ENCODE results near the gene PIK3CB.

Gene PIK3CB

DNA sequence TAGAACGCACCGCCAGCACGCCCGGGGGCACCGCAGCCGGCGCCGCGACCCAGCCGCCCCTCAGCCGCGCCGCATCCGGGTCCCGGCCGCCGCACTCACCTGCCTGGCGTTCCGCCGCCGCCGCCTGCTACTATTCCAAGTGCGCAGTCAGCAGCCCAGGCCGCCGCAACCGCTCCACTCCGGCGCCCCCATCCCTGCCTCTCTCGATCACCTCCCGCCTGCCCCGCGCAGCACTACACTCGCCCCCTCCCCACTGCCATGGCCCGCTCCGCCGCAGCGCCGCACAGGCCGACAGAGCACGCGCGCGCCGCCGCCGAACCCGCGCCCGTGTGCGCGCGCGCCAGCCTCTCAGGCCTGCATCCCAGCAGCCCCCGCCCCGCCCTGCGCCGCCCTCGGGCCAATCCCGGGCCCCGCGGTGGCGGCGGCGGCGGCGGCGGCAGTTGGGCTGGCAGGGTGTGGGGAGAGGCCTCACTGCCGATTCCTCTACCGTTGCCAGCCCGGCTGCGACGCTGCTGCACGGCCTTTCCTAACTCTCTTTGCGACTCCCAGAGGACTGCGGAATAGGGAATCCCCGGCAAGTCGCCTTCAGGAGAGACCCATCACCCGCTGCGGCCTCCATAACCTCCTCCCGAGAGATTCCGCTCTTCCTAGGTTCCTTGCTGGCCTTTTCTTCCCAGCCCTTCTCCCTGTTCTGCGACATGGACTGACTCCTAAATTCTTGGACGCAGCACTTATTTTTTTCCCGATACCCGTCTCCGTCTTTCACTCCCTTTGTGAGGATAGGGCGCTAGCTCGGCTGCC lies at the start of gene PIK3CB:
Gene PIK3CB, minus strand, starts transcription at position 333 of the 801 bp plus-strand sequence. CDS start 75,585 bp downstream, outside the sequence.
- peaks cover 22% of the 10 kb centered on the region for H3K4me1 Mint-ChIP-seq (ENCODE audit: low read depth)
- peak within 1 kb of the TSS; percentile 98 for H3K27ac Mint-ChIP-seq
- H3K4me3 Mint-ChIP-seq, result peak within 1 kb of the TSS; percentile 94
- H3K9me3 Mint-ChIP-seq, result no peaks in the 10 kb centered on the region
- H3K36me3 Mint-ChIP-seq (ENCODE audit: low read depth), result peaks cover 15% of the 10 kb centered on the region
- no peaks in the 10 kb centered on the region for H3K27me3 Mint-ChIP-seq

DNA sequence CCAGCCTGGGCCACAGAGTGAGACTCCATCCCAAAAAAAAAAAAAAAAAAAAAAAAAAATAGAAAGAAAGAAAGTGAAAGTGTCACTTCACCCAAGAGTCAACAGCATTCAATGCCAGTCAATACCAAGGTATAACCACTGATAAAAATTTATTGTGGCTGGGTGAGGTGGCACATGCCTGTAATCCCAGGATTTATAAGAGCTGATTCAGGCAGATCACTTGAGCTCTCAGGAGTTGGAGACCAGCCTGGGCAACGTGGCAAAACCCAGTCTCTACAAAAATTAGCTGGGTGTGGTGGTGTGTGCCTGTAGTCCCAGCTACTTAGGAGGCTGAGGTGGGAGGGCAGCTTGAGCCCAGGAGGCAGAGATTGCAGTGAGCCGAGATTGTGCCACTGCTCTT lies 46.5 kb upstream of the PIK3CB start:
- no peak overlapping the region for H3K4me3 Mint-ChIP-seq
- H3K4me1 Mint-ChIP-seq (ENCODE audit: low read depth), result peaks cover under 1% of the 10 kb centered on the region
- H3K36me3 Mint-ChIP-seq (ENCODE audit: low read depth), result peaks cover under 1% of the 10 kb centered on the region
- H3K9me3 Mint-ChIP-seq, result peaks cover 2% of the 10 kb centered on the region
- no peak overlapping the region for H3K27ac Mint-ChIP-seq
- H3K27me3 Mint-ChIP-seq, result no peaks in the 10 kb centered on the region

DNA sequence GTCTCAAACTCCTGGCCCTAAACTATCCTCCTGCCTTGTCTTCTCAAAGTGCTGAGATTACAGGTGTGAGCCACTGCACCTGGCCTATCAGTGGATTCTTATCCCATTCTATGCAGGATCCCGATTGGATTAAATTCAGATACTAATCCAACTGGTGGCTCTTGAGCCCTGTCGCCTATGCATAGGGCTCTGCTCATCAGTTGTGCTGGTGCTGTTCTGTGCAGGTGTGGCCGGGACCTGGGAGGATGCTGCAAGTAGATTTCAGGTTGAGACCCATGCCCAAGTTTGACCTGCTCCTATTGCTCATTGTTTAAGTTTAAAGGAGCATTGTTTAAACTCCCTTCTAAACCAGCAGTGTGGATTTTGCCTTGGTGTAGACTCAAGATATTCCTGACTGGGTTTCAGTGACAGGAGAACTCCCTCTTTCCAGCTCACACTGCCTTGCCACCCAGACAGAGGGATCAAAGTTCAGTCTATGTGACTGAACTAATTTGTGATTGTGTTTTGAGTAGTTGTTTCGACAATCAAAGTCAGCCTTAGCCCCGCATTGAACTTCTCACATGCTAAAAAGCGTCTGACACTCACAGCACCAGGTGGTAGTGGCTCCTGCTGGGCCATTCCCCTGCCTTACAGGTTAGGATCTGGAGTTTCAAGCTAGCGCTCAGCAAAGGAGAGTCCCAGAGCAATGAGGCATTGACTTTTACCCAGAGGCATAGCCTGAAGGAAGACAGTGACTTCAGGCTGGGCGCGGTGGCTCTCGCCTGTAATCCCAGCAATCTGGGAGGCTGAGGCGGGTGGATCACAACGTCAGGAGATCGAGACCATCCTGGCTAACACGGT lies 45.0 kb upstream of the PIK3CB start:
- H3K27me3 Mint-ChIP-seq, result no peaks in the 10 kb centered on the region
- H3K4me1 Mint-ChIP-seq (ENCODE audit: low read depth), result peaks cover 9% of the 10 kb centered on the region
- peaks cover 7% of the 10 kb centered on the region for H3K36me3 Mint-ChIP-seq (ENCODE audit: low read depth)
- H3K9me3 Mint-ChIP-seq, result peaks cover 11% of the 10 kb centered on the region
- no peak overlapping the region for H3K27ac Mint-ChIP-seq
- H3K4me3 Mint-ChIP-seq, result no peak overlapping the region

DNA sequence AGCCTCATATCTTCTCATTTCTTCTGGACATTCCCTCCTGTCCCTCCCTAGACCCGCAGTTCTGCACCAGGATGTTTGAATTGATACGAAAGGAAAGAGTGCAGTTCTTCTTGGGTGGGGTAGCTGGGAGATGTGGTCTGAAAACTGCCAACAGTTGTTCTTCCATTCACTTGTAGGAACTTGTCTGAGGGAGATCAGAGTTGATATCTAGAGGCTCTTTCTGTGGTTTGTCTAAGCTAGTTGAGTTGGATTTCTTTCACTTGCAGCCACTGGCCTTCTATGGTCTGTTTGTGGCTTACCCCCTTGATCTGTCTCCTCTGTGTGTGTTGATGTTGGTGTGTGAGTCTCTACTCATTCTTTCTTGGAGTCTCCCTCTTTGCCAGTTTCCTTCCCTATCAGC lies 42.5 kb upstream of the PIK3CB start:
- H3K9me3 Mint-ChIP-seq, result peaks cover 11% of the 10 kb centered on the region
- no peak overlapping the region for H3K27ac Mint-ChIP-seq
- H3K4me1 Mint-ChIP-seq (ENCODE audit: low read depth), result peaks cover 9% of the 10 kb centered on the region
- no peak overlapping the region for H3K4me3 Mint-ChIP-seq
- peaks cover 7% of the 10 kb centered on the region for H3K36me3 Mint-ChIP-seq (ENCODE audit: low read depth)
- H3K27me3 Mint-ChIP-seq, result no peaks in the 10 kb centered on the region

DNA sequence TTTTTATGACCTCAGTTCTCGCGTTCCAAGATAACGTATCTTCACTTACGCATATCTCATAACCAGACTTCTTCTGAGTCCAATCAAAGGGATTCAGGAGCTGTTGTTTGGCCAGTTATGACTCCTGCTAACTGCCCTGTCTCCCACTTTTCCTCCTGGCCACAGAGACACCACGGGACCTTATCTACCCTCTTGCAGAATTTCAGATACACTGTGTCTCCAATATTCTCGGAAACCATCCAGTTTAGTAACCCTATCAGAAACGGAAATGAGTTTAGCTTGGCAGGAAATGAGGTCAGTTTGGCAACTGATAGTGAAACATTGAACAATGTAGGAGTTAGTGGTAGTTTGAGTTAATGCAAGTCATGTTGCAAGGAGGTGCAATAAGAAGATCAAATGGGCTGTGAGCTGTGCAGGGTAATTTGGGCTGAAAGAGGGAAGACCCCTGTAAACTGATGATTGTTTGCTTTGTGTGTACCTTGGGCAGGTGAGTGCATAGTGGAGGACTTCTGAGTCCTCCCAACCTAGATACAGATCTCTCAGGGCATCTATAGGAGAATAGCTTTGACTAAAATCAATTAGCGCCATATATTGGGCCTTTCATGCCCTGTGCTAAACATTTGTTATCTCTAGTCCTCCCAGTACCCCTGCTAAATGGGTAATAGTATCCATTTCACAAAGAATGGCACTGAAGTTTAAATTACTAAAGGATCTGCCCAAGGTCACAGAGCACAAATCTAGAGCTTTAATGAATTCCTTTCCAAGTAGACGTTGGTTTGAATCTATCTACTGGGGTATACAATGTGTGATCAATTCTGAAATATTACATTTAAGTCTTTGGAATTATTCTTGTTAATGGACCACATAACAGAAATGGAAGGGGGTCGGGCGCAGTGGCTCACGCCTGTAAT lies 41.3 kb upstream of the PIK3CB start:
- peak overlapping the region; percentile 13 for H3K27ac Mint-ChIP-seq
- peaks cover 11% of the 10 kb centered on the region for H3K9me3 Mint-ChIP-seq
- H3K4me1 Mint-ChIP-seq (ENCODE audit: low read depth), result peaks cover 9% of the 10 kb centered on the region
- no peak overlapping the region for H3K4me3 Mint-ChIP-seq
- no peaks in the 10 kb centered on the region for H3K27me3 Mint-ChIP-seq
- peaks cover 7% of the 10 kb centered on the region for H3K36me3 Mint-ChIP-seq (ENCODE audit: low read depth)

DNA sequence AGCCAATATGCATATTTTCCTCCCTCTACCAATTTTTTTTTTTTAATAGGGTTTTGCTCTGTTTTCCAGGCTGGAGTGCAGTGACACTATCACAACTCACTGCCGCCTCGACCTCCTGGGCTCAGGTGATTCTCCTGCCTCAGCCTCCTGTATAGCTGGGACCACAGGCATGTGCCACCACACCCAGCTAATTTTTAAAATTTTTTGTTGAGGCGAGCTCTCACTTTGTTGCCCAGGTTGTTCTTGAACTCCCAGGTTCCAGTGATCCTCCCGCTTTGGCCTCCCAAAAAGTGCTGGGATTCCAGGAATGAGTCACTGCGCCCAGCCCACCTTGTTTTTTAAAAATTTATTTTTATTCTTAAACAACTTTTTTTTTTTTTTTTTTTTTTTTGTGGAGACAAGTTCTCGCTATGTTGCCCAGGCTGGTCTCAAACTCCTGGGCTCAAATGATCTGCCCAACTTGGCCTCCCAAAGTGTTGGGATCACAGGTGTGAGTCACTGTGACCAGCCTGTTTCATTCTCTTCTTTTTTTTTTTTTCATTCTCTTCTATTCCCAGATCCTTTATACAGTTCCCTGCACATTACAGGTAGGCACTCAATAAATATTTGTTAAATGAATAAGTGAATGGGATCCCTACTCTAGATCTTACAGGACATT lies 40.5 kb upstream of the PIK3CB start:
- Mint-ChIP-seq H3K27ac (no peak overlapping the region), H3K4me1 (ENCODE audit: low read depth) (peaks cover 9% of the 10 kb centered on the region), H3K4me3 (no peak overlapping the region), H3K27me3 (no peaks in the 10 kb centered on the region), H3K36me3 (ENCODE audit: low read depth) (peaks cover 7% of the 10 kb centered on the region), H3K9me3 (peaks cover 11% of the 10 kb centered on the region)

DNA sequence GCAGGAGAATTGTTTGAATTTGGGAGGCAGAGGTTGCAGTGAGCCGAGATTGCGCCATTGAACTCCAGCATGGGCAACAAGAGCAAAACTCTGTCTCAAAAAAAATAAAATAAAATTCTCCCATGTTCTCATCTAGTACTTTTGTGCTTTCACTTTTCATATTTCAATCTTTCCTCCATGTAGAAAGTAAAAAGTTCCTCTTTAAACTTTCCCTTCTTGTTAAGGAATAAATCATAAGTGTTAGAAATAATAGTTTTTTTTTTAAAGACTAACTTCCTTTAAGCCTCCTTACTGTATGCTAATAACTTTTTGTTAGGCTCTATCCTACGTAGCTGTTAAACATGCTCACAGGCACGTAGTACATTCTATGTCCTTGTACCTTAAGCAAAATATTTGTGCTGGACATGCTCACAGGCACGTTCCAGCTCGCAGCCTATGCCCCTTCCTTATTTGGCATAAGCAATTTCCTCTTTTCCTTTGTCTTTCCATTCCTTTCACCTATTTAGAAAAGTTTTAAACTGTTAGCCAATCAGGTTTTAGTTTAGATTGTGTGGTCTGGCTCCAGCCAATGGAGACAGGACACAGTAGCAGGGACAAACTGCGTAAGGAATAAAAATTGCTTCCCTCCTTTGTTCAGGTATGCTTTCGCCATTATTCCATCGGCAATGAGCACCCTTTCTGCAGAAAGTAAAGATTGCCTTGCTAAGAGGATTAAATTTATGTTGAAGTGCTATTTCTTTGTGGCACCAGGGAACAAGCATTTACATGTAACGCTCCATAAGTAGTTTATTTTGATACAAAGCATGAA lies 38.9 kb upstream of the PIK3CB start:
- peaks cover 11% of the 10 kb centered on the region for H3K9me3 Mint-ChIP-seq
- H3K4me3 Mint-ChIP-seq, result no peak overlapping the region
- no peak overlapping the region for H3K27ac Mint-ChIP-seq
- H3K27me3 Mint-ChIP-seq, result no peaks in the 10 kb centered on the region
- peaks cover 9% of the 10 kb centered on the region for H3K4me1 Mint-ChIP-seq (ENCODE audit: low read depth)
- H3K36me3 Mint-ChIP-seq (ENCODE audit: low read depth), result peaks cover 7% of the 10 kb centered on the region

DNA sequence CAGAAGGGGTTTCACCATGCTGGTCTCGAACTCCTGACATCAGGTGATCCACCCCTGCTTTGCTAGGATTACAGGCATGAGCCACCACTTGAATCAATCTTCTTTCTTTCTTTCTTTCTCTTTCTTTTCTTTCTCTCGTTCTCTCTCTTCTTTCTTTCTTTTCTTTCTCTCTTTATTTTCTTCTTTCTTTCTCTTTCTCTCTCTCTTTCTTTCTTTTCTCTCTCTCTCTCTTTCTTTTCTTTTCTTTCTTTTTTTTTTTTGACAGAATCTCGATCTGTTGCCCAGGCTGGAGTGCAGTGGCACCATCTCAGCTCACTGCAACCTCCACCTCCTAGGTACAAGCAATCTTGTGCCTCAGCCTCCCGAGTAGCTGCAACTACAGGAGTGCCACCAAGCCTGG lies 37.9 kb upstream of the PIK3CB start:
- H3K9me3 Mint-ChIP-seq, result peaks cover 11% of the 10 kb centered on the region
- peaks cover 7% of the 10 kb centered on the region for H3K36me3 Mint-ChIP-seq (ENCODE audit: low read depth)
- no peak overlapping the region for H3K4me3 Mint-ChIP-seq
- peaks cover 9% of the 10 kb centered on the region for H3K4me1 Mint-ChIP-seq (ENCODE audit: low read depth)
- H3K27ac Mint-ChIP-seq, result no peak overlapping the region
- no peaks in the 10 kb centered on the region for H3K27me3 Mint-ChIP-seq

DNA sequence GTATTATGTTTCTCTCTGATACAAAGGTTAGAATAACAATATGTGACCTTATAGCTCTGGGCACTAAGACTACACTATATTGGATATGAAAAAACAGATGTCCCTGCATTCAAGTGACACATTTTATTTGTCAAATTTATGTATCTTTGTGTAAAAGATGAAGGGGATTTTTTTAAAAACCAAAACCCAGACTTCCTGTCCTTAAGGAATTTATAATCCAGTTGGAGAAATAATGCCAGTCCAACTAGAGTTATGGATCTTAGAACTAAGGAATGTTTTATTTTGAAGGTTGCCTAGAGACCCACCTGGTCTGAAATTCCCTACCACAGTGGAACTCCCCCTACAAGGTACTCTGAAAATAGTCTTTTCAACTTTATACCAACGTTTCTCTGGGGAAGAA lies 33.3 kb upstream of the PIK3CB start:
- Mint-ChIP-seq H3K27ac (no peak overlapping the region), H3K36me3 (ENCODE audit: low read depth) (no peaks in the 10 kb centered on the region), H3K4me1 (ENCODE audit: low read depth) (no peaks in the 10 kb centered on the region), H3K9me3 (no peaks in the 10 kb centered on the region), H3K27me3 (no peaks in the 10 kb centered on the region), H3K4me3 (no peak overlapping the region)

DNA sequence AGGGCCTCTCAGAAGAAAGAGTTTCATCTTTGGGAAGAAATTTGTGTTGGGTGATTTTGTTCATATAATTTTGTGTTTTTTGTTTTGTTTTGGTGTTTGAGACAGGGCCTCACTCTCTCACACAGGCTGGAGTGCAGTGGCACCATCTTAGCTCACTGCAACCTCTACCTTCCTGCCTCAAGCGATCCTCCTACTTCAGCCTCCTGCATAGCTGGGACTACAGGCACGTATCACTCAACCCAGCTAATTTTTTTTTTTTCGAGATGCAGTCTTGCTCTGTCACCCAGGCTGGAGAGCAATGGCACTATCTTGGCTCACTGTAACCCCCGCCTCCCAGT lies 29.0 kb upstream of the PIK3CB start:
- Mint-ChIP-seq H3K27ac (no peak overlapping the region), H3K27me3 (no peaks in the 10 kb centered on the region), H3K4me3 (no peak overlapping the region), H3K9me3 (no peaks in the 10 kb centered on the region), H3K36me3 (ENCODE audit: low read depth) (no peaks in the 10 kb centered on the region), H3K4me1 (ENCODE audit: low read depth) (no peaks in the 10 kb centered on the region)

DNA sequence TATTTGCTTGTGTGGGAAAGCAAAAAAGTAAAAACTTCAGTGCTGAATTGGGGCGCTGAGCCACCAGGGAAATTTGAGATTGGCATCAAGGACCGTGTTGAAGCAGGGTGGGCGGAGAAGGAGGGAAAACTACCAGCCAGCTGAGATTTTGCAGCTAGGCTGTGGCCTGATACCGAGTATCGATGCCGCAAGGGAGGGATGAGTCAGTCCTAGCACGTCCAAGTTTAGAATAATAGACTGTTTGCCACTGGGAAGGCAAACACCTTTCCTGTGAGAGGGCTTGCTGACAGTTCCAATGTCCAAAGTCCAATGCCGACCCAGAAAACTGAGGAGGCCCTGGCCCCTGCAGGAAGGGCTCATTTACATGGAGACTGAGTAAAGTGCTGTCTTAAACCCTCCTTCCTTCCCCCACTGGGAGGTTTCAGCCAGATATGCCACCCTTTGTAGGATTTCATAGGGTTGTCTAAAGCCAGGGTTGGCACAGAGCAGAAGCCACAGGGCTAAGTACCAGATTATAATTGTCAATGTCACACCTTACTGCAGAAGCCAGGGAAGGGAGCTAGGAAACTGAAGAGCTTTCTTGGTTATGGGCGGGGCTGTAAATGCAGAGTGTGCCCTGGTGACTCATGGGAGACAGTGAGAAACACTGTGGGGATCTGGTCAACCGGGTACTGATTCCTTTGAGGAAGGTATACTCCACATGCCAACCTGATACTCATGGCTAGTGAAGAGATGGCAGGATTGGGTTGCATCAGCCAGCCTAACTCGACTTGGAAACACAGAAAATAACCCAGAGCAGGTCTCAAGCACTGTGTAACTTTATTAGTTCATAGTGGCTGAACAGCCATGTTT lies 28.4 kb upstream of the PIK3CB start:
- H3K27ac Mint-ChIP-seq, result no peak overlapping the region
- no peak overlapping the region for H3K4me3 Mint-ChIP-seq
- no peaks in the 10 kb centered on the region for H3K36me3 Mint-ChIP-seq (ENCODE audit: low read depth)
- H3K4me1 Mint-ChIP-seq (ENCODE audit: low read depth), result no peaks in the 10 kb centered on the region
- H3K9me3 Mint-ChIP-seq, result no peaks in the 10 kb centered on the region
- no peaks in the 10 kb centered on the region for H3K27me3 Mint-ChIP-seq

DNA sequence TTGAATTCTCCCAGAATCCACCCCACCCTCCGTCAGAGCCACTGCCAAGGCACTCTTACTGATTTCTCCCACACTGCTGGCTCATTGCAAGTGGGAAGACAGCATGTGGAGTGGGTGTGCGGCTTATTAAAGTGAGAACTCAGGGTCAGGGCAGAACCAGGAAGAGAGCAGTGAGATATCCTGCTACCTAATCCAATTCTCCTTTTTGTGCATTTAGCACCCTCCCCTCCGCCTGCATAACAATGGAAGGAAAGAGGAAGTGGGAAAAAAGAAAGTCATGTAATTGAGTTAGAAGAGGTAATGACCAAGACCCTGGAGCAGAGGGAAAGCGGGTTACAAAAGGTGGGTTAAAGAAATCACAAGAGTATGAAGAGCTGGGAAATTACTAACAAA lies 27.8 kb upstream of the PIK3CB start:
- Mint-ChIP-seq H3K27ac (peak overlapping the region; percentile 43), H3K4me3 (no peak overlapping the region), H3K9me3 (no peaks in the 10 kb centered on the region), H3K36me3 (ENCODE audit: low read depth) (no peaks in the 10 kb centered on the region), H3K27me3 (no peaks in the 10 kb centered on the region), H3K4me1 (ENCODE audit: low read depth) (no peaks in the 10 kb centered on the region)

DNA sequence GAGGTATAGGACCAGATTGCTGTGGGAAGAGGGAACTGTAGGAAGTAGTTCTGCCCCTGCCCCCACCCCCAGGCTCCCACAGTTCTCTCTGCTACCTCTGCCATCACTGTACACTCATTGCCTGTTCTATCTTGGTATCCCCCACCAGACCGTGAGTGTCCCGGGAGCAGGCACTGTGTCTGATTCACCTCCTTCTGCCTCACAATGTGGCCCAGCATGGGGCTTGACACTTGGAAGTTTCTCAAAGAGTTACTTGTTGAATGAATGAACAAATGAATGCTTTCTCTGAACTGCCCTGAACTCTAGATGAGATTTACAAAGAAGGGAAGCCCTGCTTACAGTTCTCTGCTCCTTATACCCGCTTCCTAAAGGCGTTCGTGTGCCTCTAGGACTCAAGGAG lies 27.1 kb upstream of the PIK3CB start:
- H3K27me3 Mint-ChIP-seq, result no peaks in the 10 kb centered on the region
- no peak overlapping the region for H3K27ac Mint-ChIP-seq
- no peaks in the 10 kb centered on the region for H3K9me3 Mint-ChIP-seq
- H3K4me3 Mint-ChIP-seq, result no peak overlapping the region
- H3K36me3 Mint-ChIP-seq (ENCODE audit: low read depth), result no peaks in the 10 kb centered on the region
- H3K4me1 Mint-ChIP-seq (ENCODE audit: low read depth), result no peaks in the 10 kb centered on the region

All from stimulated activated naive CD8-positive, alpha-beta T cell treated with anti-CD3 and anti-CD28 coated beads, Interleukin-15, Interleukin-2, amounts not matched to agents 100 ng/mL and 50 ng/mL, for 24 hours (primary cell).